GM18526 (cell line): ENCODE data around the gene SPATA7.

ENCODE experiments used
- POLR2A ChIP-seq: IDR thresholded peaks from 3 replicates; pipeline ENCODE4 v1.6.1; 2011; ENCODE audit not compliant: insufficient read length; ENCODE audit errors: extremely low read depth

The SPATA7 gene, protein sequence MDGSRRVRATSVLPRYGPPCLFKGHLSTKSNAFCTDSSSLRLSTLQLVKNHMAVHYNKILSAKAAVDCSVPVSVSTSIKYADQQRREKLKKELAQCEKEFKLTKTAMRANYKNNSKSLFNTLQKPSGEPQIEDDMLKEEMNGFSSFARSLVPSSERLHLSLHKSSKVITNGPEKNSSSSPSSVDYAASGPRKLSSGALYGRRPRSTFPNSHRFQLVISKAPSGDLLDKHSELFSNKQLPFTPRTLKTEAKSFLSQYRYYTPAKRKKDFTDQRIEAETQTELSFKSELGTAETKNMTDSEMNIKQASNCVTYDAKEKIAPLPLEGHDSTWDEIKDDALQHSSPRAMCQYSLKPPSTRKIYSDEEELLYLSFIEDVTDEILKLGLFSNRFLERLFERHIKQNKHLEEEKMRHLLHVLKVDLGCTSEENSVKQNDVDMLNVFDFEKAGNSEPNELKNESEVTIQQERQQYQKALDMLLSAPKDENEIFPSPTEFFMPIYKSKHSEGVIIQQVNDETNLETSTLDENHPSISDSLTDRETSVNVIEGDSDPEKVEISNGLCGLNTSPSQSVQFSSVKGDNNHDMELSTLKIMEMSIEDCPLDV

DNA sequence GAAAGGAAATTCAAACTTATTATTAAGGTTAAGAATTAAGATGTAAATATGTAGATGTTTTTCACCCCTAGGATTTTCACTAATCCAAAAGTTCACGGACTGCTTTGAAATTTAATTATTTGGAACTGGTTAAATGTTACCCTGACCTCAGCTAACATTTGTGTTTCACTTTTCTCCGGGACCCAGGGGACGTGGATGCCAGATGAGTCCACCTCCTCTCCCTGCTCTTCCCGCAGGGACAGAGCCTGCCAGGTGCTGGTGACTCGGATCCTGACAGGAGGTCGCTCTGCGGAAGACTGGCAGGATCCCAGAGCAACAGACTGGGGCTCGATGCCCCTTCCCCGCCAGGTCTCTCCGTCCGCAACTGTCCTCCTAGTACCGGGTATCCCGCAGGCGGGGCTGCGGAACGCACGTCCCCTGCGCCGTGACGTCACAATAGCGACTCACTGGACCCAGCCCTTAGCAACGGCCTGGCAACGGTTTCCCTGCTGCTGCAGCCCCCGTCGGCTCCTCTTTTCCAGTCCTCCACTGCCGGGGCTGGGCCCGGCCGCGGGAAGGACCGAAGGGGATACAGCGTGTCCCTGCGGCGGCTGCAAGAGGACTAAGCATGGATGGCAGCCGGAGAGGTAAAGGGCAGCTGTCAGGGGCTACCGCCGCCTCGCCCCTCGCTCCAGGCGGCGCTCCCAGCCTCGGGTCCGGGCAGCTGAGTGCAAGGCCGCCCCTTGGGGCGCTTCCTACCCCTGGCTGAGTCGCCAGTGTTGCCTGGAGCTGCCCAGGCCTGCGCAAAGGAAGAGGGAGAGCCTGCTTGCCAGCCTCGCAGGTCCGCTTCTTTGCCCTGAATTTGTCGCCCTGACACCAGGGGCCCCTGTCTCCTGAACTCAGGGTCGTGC is at the start of gene SPATA7:
Gene SPATA7 (plus strand): TSS at position 446 of the 890 bp plus-strand sequence. CDS start 162 bp downstream, at position 608.
- peak; percentile 65 for TF ChIP-seq POLR2A

DNA sequence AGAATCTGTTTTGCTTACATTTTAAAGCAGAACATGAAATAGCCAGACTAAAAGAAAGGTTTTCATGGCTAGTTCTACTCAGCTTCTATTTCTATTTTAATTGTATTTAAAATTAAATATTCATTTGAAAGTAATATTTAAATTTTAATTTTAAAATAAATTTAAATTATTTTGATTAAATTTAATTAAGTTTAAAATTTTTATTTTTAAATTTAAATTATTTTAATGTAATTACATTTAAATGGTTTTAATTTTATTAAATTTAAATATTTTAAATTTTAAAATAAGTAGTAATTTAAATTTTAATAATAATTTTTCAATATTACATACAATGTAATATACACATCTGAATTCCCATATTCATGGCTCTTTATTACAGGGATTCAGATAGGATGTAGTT is 45.1 kb upstream of the SPATA7 start:
- TF ChIP-seq POLR2A, result no peak

DNA sequence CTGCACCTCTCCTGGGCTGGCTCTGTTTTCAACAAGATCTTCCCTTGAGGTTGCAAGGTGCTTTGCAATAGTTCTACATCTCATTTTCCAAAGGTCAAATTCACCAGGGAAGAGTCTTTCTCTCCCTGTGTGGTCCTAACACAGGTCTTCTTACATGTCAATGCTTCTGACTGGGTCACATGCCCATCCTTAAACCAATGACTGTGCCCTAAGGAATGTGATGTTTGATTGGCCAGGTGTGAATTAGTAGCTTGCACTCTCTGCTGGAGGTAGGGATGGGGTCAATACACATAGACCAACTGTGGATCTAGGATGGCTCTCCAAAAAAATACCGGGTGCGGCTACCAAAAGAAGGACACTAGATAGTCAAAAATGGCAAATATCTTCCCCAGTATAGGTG is 42.5 kb upstream of the SPATA7 start:
- no peak for TF ChIP-seq POLR2A

GRCh38 chr14:88346048-88346639 is 39.3 kb upstream of the SPATA7 start:
- TF ChIP-seq POLR2A, result no peak

DNA sequence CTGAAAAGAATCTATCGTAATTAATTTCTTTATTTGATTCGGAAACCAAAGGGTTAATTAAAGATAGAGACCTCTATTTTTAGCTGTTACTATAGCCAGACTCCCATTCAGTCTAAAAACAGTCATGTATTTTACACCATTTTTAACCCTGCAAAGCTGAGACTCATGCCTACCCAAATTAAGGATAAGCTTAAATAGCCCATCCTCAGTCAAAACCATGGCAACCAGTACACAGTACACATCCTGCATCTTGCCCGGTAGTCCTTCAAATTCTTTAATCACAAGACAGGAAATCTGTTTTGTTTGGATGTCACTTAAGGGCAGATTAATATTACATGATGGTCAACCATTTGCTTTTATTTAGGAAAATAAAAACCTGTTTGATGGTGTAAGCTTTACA is 36.9 kb upstream of the SPATA7 start:
- TF ChIP-seq POLR2A, result no peak

GRCh38 chr14:88351966-88352691 is 33.3 kb upstream of the SPATA7 start:
- no peak for TF ChIP-seq POLR2A

DNA sequence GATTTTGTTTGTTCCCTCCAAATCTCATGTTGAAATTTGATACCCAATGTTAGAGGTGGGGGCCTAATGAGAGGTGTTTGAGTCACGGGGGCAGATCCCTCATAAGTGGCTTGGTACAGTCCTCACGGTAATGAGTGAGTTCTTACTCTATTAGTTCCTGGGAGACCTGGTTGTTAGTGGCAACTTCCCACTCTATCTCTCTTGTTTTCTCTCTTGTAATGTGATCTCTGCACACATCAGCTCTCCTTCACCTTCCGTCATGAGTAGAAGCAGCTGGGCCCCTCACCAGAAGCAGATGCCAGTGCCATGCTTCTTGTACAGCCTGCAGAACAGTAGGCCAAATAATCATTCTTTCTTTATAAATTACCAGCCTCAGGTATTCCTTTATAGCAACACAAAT is 32.8 kb upstream of the SPATA7 start:
- TF ChIP-seq POLR2A, result no peak

DNA sequence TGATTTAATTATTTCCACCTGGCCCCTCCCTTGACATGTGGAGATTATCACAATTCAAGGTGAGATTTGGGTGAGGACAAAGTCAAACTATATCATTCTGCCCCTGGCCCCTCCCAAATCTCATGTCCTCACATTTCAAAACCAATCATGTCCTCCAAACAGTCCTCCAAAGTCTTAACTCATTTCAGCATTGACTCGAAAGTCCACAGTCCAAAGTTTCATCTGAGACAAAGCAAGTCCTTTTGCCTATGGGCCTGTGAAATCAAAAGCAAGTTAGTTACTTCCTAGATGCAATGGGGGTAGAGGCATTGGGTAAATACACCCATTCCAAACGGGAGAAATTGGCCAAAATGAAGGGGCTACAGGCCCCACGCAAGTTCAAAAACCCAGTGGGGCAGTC is 31.1 kb upstream of the SPATA7 start:
- TF ChIP-seq POLR2A, result no peak

- TF ChIP-seq POLR2A, result no peak
Measured at GRCh38 chr14:88359500-88359899, 26.0 kb upstream of the SPATA7 start.

DNA sequence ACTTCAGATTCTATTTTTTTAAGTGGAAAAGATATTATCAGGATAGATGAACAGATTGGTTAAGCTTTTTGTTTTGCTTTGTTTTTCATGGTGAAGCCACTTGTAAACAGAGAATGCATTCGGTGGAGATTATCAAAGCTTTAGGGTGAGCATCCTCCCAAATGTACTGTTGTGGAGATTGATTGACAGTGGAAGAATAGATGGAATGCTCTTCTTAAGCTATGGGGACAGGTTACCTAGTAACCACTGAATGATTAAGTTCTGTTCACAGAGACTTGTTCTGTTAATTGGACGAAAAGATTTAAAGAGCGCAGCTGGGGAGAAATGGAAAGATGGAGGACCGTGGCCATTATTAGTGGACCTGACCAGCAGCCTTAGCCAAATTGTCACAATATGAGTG is 21.8 kb upstream of the SPATA7 start:
- no peak for TF ChIP-seq POLR2A

DNA sequence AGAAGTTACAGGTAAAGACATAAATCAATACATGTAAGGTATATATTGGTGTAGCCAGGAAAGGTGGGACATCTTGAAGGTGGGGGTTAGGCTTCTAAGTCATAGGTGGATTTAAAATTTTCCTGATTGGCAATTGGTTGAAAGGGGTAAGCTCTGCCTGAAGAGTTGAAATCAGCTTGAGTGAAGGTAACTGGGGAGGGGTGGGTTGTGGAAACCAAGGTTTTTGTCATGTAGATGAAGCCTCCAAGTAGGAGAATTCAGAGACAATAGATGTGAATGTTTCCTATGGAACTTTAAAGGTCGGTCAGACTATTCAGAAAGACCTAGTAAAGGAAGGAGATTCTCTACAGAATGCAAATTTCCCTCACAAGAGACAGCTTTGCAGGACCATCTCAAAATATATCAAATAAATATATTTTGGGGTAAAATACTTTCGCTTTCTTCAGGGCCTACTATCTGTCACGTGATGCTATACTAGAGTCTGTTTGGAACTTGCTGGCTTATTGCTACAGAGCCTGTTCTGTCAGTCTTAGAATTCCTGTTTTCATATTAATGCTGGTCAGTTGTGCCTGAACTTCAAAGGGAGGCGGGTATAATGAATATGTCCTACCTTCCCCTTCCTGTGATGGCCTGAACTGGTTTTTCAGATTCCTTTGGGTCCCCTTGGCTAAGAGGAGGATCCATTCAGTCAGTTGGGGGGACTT is 20.6 kb upstream of the SPATA7 start:
- TF ChIP-seq POLR2A, result no peak

DNA sequence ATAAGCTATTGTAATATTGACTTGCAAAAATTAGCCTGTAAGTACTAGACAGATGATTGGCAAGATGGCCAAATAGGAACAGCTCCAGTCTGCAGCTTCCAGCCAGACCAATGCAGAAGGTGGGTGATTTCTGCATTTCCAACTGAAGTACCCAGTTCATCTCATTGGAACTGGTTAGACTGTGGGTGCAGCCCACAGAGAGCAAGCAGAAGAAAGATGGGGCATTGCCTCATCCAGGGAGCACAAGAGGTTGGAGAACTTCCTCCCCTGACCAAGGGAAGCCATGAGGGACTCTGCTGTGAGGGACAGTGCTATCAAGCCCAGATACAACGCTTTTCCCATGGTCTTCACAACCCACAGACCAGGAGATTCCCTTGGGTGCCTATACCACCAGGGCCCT is 16.0 kb upstream of the SPATA7 start:
- TF ChIP-seq POLR2A, result no peak

GRCh38 chr14:88379706-88380343 is 5.6 kb upstream of the SPATA7 start:
- TF ChIP-seq POLR2A, result no peak

DNA sequence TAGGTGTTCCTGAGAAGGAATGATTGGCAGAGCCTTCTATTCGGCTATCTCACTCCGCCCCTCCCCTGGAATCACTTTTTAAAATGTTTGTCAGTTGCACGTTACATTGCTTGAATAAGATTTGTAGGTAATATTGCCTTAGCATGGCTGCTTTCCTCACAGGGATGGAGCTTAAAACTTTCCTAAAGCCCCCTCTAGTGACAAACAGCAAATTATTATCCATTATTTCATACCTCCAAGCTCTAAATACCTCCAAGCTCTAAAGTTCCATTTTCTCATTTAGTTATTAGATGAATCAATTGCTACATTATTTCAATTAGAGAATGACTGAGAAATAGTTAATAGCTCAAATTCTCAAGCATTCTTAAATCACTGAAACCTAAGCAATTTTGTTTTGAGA is 5.1 kb upstream of the SPATA7 start:
- TF ChIP-seq POLR2A, result no peak
